OCI-LY7 (cell line): ENCODE data around the gene PRR14.

Experiments
- EZH2phosphoT487 ChIP-seq: fragments of 200-600 bp; sonication (generic); IDR thresholded peaks from 2 replicates; pipeline ENCODE4 v1.6.1; 2018; ENCODE audit warnings: low read depth, borderline replicate concordance, mild to moderate bottlenecking, mixed run types, antibody characterized with exemption, low read length, moderate library complexity, mixed read lengths
- TF ChIP-seq, protein P1 (sequence below): fragments of 200-600 bp; sonication (generic); conservative IDR thresholded peaks from 2 replicates; pipeline ENCODE4 v1.5.1; 2014; ENCODE audit warnings: mild to moderate bottlenecking, antibody characterized with exemption, low read length, moderate library complexity, mixed read lengths

DNA sequence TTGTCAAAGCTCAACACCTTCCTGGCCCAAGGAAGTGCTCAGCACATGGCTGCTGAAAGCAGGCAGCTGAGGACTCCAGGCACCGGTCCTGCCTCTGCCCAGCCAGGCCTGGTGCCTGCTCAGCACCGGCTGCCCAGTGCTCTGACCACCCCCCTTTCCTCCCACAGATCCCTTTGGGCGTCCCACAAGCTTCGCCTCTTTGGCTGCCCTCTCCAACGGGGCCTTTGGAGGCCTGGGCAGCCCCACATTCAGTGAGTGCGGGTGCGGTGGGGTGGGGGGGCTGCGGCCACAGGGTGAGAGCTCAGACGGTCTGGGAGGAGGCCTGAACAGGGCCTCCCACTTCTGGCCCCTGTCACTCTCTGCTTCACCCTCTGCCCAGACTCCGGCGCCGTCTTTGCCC lies 17.6 kb downstream of the PRR14 start:
- TF ChIP-seq, protein P1, sequence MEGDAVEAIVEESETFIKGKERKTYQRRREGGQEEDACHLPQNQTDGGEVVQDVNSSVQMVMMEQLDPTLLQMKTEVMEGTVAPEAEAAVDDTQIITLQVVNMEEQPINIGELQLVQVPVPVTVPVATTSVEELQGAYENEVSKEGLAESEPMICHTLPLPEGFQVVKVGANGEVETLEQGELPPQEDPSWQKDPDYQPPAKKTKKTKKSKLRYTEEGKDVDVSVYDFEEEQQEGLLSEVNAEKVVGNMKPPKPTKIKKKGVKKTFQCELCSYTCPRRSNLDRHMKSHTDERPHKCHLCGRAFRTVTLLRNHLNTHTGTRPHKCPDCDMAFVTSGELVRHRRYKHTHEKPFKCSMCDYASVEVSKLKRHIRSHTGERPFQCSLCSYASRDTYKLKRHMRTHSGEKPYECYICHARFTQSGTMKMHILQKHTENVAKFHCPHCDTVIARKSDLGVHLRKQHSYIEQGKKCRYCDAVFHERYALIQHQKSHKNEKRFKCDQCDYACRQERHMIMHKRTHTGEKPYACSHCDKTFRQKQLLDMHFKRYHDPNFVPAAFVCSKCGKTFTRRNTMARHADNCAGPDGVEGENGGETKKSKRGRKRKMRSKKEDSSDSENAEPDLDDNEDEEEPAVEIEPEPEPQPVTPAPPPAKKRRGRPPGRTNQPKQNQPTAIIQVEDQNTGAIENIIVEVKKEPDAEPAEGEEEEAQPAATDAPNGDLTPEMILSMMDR, result no peak
- no peak for TF ChIP-seq EZH2phosphoT487
